Measurements from ENCODE around the gene IGF1.

GRCh38 chr12:102478405-102479098 lies 1.8 kb downstream of the IGF1 start:
- TF ChIP-seq EZH2phosphoT487 (IDR thresholded peaks at IDR 0.05; ENCODE audit: insufficient read depth, low read depth) (no peak), EZH2 (IDR thresholded peaks at IDR 0.05; ENCODE audit: insufficient read depth, poor library complexity, severe bottlenecking) (no peak)
